HTERT RPE-1 (cell line): ENCODE data around the gene PRRT1B.

Experiments used
- in situ Hi-C: fragments of 300-500 bp; cut with MboI; formaldehyde crosslinking; loops from 4 replicates; pipeline ENCODE4 v1.14.3; 2020; ENCODE audit warnings: low sequenced_read_pairs

PRRT1B gene

GRCh38 chr9:131594906-131595665 is 49.8 kb downstream of the PRRT1B start:
- in situ Hi-C loops, result no loop called here

- in situ Hi-C loops, result no loop called here
These were observed 50.5 kb downstream of the PRRT1B start for GRCh38 chr9:131595696-131596429.

GRCh38 chr9:131596430-131596743 is 51.1 kb downstream of the PRRT1B start:
- in situ Hi-C loops, result no loop called here

GRCh38 chr9:131597246-131597645 is 51.9 kb downstream of the PRRT1B start:
- in situ Hi-C loops, result no loop called here

GRCh38 chr9:131598121-131598520 is 52.8 kb downstream of the PRRT1B start:
- in situ Hi-C loops, result no loop called here

- in situ Hi-C loops, result no loop called here
These were observed 56.4 kb downstream of the PRRT1B start for GRCh38 chr9:131601683-131602181.

GRCh38 chr9:131603199-131603598 is 57.9 kb downstream of the PRRT1B start:
- in situ Hi-C loops, result no loop called here

GRCh38 chr9:131603711-131604439 is 58.6 kb downstream of the PRRT1B start:
- in situ Hi-C loops, result no loop called here

GRCh38 chr9:131605770-131606590 is 60.7 kb downstream of the PRRT1B start:
- in situ Hi-C loops, result no loop called here

GRCh38 chr9:131606896-131607567 is 61.7 kb downstream of the PRRT1B start:
- in situ Hi-C loops, result no loop called here

GRCh38 chr9:131607591-131607990 is 62.3 kb downstream of the PRRT1B start:
- in situ Hi-C loops, result no loop called here

- in situ Hi-C loops, result no loop called here
These were observed 63.2 kb downstream of the PRRT1B start for GRCh38 chr9:131608493-131609037.
